ENCODE data around the gene PEAR1.

Gene PEAR1

DNA sequence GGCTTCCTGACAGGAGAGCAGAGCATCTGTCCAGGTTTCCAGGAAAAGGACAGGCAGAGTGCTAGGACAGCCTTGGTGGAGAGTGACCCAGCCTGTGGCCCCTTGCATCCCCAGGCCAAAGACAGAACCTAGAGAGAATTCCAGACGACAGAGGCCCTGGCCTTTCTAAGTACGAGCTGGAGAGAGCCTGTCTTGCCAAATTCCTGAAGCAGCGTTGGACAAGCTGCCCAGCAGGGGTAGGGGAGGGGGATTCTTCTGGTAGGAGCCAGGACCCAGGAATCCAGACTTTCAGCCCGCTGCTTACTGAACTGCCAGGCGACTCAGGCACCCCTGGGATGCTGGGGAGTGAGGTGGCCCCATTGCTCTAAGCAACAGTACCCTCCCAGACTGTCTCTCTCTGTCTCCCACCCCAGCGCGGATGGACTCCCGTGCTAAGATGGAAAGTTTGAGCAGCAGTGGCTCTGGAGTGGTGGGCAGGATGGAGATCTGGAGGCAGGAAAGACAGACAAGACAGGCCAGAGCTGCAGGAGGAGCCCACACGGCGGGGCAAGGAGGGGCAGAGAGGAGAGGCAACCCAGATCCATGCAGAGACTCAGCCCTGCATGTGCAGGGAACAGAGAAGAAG lies 8.8 kb upstream of the PEAR1 start:
- DNase-seq = no peak

DNA sequence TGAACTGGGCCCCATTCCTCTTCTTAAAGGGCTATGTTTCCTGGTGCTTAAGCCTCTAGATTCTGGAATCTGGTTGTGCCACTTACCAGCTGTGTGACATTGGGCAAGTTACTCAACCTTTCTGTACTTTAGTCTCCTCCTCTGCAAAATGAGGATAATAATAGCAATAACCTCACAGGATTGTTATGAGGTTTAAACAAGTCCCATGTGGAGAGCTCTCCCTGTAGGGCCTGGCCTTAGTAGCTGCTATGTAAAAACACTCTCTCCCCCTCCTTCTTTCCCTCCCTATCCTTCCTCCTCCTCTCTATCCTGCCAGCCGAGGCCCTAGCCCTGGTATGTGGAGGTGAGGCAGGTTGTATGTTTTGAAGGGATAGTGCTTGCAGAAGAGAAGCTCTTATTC lies 8.2 kb upstream of the PEAR1 start:
- no peak for DNase-seq

DNA sequence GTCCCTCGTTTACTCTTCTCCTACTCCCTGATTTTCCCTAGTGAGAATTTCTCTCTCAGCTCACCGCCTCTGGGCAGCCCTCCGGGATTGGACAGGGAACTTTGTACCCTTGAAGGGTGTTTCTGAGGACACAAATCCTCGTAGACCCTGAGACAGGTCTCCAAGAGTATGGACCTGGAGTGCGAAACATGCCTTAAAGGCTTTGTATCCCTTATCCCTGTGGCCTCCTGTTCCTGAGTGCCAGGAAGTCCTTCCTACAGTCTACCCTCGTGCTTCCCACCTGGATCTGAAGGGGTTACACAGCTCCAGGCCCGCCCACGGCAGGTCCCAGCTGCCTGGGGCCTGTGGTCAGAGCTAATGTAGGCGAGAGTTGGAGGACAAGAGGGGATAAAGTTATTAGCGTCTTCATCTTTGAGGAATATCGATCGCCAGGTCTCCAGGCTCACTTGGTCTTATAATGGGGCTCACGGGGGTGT lies 7.6 kb upstream of the PEAR1 start:
- DNase-seq = no peak

DNA sequence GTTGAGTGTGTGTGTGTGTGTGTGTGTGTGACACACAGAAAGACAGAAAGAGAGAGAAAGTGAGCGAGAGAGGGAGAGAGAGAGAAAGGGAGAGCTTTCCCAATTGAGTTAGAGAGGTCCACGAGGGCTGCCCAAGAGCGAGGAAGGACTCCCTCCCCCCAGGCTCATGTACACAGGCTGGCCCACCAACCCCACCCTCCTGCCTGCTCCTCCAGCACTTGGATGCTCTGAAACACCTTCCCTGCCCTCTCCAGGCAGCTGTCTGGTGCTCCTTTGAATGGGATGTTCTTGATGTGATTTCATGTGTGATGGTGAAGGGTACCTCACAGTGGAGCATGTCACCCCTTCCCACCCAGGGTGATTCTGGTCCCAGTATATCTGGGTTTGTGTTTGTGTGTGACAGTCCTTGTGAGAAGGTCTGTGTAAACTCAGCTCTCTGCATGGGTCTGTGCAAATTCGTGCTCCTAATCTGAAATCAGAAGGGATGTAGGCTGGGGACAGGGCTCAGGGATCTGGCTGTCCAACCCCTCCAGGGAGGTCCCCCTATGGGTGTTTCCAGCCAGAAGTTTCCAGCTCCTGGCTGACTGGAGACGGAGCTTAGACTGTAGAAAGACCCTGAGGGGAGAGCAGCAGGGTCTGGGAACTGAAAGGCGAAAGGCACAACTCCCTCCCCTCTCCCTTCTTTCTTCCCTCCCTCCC lies 6.8 kb upstream of the PEAR1 start:
- DNase-seq = no peak

DNA sequence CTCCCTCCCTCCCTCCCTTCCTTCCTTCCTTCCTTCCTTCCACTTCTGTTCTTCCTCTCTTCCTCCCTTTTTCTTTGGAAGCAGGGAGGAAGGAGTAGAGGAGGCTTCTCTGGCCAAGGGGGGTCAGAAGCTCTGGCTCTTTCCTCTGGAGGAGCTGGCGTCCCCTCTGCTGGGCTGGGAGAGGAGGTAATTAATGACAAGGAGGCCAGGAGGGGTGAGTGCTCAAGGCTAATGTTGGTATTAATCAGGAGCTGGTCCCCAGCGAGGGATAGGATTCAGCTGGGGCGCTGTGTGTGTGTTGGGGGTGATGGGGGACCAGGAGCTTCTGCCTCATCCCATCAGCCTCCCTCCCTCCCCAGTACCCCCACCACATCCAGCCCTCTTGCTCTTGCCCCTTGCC lies 6.2 kb upstream of the PEAR1 start:
- DNase-seq = no peak

DNA sequence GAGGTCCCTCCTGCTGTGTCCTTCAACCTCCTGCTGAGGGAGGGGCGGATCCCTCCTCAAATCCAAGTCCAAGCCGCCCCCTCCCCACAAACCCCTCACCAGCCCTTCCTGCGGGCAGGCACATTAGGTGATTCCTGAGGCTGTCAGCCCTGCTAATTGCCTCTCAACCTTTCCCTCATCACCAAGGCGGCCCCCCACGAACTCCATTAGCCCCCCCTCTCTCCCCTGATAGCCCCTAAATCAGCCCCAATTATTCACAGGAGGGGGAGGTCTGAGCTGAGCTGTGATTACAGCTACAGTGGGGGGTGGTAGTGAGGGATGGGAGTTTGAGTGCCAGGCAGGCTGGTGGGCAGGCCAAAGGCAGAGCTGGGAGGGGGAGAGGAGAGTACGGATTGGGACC lies 5.8 kb upstream of the PEAR1 start:
- no peak for DNase-seq

DNA sequence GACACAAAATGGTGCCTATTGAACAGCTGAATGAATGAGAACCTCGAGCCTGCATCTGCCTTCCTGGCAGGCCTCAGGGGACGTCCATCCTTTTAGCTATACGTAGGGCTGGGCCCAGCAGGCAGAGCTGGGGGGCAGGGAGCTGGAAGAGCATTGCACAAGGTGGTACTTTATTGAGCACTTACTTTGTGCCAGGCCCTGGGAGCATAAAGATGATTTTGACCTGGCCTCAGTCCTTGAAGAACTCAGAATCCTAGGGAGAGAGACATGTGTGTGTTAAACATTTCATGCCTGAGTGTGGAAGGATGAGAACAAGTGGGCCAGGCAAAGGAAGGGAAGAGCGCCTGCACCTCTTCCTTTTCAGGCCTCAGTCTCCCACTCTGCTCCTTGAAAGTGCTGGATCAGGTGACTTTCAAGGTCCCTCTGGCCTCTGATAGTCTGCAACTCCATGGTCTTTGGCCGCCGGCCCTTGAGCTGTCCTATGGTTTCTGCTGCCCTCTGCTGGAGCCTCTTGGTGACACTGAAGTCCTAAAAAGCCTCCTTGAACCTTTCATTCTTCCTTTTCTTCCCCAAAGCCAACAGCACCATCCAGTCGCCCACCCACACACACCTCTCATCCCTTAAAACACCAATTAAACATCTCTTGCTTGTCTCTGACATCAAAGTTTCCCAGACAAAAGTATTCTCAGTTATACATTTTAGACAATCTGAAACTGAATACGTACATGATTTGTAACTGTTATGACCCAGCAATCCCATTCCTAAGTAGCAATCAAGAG lies 3.5 kb upstream of the PEAR1 start:
- peak in 3 of 5 experiments; percentile 23 to 30 (median 29) for DNase-seq

DNA sequence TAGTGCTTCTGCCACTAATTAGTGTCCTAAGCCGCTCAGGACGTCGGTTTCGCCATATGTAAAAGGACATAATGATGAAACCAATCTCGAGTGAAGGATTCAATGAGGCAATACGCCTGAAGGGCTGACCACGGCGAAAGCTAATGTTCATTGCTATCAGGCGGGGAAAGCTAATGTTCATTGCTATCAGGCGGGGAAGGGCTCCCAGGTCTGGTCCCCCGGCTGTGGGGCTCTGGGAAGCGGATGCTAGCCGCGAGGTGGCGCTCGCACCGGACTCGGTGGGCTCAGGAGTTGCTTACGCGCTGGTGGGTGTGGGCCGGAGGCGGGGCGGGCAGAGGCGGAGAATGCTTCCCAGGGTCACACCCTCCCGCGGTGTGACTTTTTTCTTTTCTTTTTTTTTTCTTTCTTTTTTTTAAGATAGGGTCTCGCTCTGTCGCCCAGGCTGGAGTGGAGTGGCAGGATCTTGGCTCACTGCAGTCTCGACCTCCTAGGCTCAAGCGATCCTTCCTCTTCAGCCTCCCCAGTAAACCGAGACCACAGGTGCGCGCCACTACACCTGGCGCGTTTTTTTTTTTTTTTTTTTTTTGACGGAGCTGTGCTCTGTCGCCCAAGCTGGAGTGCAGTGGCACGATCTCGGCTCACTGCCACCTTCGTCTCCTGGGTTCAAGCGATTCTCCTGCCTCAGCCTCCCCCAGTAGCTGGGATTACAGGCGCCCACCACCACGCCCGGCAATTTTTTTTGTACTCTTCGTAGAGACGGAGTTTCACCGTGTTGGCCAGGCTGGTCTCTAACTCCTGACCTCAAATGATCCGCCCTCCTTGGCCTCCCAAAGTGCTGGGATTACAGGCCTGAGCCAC lies 1.1 kb upstream of the PEAR1 start:
- DNase-seq = peak; percentile 68 to 80 (median 77)

DNA sequence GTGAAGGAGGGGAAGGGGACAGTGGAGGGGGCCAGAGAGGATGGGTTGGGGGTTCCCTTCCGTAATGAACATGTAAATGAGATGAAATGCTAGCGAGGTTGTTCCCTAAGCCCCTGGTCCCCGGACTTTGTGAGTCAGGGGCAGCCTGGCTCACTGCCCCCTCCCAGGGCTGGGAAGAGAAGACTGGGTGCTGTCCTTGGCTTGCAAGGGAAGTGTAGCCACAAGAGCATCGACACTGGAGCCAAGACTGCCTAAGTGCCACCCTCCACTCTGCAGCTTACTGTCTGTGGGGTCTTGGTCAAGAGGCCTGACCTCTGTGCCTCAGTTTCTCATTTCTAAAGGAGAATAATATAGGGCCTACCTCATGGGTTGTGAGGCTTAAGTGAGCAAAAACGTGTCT lies 483 bp downstream of the PEAR1 start:
- DNase-seq = no peak

DNA sequence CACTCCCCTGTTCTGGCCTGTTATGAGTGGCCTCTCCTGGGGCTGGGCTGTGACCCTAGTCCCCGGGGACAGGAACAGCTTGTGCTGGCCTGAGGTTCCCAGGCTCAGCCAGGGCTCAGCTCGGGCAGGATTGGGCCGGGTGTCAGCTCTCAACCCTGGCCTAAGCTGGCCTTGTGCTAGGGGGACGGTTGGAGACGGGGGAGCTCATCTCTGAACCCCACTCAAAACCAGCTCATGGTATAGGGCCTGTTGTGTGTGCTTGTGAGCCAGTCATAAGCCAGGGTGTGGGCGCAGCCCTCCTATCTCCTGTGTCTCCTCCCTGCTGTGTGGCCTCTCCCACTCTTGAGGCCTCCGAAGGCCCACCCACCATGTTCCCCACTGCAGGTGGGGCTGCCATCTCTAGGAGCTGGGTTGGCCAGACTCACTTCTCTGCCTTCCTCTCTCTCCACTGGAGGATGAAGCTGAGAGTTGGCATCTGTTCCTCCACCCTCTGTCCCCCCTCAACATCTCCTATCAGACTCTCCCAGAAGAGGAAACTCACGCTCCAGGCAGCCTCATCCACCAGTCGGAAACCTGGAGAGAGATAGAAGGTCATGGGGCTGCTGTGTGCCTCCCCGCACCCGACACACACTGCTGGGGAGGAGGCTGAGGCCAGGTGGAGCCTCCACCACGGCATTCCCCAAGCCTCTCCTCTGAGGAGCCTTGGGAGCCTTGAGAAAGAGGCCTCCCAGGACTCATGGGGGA lies 1.4 kb downstream of the PEAR1 start:
- no peak for DNase-seq

DNA sequence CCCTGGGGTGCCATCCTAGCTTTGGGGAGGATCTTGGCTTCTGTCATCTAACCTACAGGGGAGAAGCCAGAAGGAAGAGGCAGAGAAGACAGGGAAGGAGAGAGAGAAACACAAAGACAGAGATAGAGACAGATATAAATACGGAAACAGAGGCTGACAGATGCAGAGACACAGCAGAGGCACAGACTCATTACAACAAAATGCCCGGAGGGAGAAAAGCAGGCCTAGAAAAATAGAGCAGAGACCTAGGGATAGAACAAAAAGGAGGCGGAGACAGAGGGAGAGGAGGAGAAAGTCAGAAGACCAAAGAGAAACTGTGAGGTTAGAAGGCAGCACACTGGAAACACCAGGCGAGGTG lies 1.9 kb downstream of the PEAR1 start:
- no peak for DNase-seq

DNA sequence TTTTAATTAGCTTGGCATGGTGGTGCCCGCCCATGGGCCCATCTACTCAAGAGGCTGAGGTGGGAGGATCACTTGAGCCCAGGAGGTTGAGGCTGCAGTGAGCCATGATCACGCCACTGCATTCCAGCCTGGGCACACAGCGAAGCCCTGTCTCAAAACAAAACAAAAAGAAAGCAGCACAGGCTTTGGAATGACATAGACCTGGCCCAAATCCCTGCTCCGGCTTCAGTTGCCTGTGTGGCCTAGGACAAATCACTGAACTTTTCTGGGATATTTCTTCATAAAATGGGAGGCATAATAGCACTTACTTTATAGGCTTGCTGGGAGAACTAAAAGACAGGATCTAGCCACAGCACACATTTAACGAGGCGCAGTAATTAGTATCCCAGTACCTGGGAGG lies 2.4 kb downstream of the PEAR1 start:
- no peak for DNase-seq

DNA sequence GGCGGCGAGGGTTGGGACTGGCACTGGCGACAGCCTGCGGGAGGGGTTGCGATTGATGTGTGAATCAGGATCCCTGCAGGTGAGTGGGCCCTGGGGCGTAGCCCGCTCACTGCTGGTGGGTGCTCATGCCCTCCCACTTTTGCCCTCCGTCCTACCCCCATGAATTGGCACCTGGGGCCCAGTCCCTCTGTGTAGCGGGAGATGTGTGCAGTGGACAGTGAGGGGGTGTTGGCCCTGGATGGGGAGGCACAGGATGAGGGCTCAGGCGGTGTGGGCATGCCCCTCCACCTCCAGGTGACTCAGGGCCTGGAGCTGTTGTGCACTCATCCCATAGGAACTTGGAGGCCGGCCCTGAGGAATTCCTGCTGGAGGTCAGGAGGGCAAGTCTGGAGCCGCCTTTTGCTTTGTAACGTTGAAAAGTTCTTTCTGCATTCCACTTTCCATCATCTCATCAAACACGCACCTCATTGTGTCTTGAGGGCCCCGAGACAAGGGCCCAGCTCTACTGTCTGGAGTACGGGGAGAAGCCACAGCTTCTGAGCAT lies 3.0 kb downstream of the PEAR1 start:
- DNase-seq = no peak

DNA sequence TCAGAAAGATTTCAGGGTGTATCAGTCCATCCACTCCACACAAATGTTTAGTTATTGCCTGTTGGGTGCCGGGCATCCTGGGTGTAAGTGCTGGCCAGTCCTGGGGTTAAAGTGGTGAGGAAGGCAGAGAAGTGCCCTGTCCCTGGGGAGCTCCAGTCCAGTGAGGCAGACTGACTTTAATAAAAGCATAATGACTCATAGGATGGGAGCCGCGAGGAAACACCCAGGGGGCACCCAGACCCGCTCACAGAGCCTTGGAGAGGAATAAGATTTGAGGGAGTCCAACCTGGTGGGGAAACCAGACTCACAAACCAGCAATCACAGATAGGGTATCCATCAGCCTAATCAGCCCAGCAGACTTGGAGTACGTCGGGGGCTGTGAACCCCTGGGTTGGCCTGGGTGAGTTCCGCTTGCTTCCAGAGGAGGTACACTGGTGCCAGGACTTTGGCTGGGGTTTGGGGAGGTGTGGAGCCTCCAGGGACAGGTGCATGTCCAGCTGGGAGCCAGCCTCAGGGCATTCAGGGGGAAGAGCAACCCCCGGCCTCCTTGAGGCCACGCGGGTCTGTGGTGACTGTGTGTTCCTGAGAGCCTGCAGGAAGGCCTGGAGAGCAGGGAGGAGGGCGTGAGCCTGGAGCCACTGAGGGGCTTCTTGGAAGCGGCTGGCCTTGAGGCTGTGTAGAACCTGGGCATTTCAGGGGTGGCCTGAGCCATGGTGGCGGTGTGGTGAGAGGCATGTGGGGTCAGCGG lies 3.7 kb downstream of the PEAR1 start:
- DNase-seq = no peak

DNA sequence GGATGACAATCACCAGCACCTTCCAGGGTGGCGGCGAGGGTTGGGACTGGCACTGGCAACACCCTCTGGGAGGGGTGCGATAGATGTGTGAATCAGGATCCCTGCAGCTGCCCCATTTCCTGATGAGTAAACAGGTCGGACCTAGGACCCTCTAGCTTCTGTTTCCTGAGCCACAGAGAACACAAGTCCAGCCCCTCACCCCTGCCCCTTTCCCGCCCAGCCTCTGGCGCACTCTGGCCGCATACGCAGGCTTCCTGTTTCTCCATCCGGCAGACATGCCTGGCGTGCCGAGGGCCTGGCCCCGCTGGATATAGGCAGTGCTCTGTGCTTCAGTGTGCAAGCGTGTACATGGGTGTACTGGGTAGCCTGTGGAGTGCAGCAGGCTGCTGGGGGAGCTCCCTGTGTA lies 4.6 kb downstream of the PEAR1 start:
- DNase-seq = no peak

DNA sequence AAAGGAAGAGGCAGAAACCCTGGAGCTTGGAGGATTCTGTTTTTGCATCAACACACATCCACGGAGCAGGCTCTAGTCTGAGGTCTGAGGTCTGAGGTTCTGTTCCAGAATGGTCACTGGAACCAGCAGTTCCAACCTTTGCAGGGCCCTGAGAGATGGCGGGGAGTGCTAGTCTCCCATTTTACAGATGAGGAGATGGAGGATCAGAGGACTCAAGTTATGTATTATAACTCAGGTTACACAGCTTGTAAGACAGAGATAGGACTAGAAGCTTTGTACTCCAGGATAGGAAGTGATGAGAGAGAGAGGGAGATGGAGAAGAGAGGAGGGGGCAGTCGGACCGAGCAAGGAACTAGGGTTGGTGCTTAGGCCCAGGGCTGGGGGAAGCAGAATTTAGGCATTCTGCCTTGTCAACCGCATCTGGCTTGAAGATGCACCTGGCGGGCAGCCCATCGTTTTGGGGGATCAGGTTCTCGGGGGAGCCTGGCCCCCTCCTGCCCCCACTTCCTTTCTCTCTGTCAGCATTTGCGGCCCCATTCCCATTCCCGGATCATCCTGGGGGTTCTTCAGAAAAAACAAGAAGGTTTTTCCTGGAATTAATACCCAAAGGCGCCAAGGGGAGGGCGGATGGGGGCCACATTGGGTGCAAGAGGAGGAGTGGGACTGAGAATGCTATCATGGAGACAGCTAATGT lies 5.6 kb downstream of the PEAR1 start:
- no peak for DNase-seq

DNA sequence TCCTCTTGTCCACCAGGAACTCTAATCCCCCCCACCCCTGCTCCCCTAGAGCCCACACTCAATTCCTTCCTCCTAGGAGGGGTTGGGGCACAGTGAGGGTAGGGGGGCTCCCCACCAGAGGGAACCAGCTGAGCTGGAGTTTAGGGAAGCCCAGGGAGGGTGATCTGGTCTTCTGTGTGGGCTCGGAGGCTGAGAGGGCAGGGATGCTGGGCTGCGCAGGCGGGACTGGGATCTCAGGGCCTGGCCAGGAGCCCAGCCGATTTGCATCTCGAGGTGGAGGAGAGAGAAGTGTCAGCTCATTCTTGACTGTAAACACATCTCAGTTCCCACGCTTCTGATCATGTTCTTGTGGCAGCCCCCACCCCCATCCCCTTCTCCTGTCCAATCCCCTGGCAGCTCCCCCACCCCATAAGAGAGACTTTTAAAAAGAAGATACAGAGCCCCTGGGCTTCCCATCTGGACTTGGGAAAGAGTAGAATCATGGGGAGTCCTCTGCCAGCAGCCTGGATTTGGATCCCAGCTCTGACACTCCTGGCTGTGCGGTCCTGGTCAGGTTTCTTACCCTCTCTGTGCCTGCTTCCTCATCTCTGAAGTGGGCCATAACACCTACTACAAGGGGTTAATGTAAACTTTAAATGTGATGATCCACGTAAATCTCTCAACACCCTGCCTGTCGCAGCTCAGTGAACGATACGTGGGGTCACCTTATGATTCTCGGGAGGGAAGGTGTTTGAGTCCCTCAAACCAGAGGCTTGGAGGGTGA lies 6.6 kb downstream of the PEAR1 start:
- no peak for DNase-seq

DNA sequence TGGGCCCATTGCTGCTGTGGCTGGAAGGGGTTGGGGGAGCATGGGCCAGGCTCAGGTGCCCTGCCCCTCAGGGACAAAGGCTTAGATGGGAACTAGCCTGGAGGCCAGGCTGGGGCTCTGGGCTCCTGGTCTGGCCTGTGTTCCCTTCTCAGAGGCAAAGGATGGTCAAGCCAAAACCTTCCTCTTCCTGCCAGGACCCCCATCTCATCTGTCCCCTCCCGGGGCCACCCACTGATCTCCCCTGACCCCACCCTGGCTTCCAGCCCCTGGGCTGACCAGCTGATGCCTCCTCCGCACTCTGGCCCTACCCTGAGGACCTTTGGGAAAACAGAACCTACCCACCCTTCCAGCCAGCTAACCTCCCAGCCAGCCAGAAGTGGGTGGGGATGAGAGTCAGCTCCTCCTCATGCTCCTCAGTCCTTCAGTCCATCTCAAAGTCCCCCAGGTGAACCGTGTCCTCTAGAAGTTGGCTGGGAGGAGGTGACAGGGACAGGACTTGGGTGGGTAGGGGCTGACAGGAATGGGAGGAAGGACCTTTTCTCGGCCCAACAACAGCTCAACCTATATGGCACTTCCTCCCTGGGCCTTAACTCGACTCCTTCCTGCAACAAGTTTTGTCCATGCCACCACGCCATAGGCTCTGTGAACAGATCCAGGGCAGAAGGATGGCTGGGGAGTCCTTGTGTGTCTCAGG lies 7.5 kb downstream of the PEAR1 start:
- DNase-seq = no peak

DNA sequence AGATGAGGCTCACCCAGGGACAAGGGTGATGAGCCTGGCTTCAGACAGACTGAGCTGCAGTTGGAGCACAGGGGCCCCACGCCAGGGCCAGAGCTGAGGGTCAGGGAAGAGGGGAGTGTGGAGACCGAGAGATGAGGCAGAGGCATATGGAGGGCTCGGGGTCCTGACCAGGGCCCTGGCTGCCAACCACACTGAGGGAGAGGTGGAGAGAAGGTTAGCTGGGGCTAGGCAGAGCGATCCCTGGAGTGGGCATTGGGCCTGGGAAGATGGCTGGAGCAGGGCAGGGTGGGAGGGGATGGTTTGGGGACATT lies 8.0 kb downstream of the PEAR1 start:
- no peak for DNase-seq

Measured in T-helper 2 cell (primary cell).